ENCODE results near the gene EPC1. TPM values are rescaled to one million over a fixed set of nuclear protein-coding genes. Genes with fewer than 3 reads are reported as not detected.

Gene EPC1
- total and polyA plus RNA-seq, 5 donors from 2014 or later = 46.6 to 218 (median 62.2) TPM

DNA sequence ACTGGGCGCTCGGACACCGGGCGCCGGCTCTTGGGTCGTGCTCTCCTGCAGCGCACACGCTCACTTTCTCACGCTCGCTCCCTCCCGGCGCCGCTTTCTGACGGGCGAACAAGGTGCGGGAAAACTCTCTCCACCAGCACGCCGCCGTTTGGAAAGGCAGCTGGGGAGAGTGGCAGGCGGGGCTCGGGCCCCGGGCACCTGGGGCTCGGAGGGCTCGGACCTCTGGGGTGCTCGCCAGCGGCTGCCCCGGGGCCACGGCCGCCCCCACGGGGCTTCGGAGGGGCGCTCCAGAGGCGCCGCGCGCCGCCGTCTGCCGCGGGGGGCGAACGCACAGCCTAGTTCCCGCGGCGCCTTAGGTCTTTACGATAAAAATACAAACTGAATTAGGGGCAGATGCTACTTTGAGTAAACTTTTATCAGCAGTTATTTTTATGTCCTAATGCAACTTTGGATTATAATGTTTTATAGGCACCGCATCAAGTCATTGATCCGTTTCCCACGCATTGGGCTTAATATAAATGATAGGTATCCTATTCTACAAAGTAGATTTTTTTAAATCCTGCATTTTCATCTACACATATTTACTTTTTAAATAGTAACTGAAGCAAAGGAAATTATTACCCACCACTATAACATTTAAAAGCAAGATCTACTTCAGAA is 535 bp upstream of the EPC1 start:
- Mint-ChIP-seq H3K4me1 (peaks cover 18 to 68% (median 58%) of the 10 kb centered on the region in 4 donors), H3K4me3 (peak overlapping the region; percentile 81 to 99 (median 88)), H3K9me3 (no peaks in the 10 kb centered on the region), H3K36me3 (peaks cover 5% of the 10 kb centered on the region), H3K27me3 (peaks cover 11% of the 10 kb centered on the region), H3K27ac (peak overlapping the region; percentile 56 to 100 (median 76))
- peaks cover 74% of the 10 kb centered on the region for H3K4me1 ChIP-seq (ENCODE audit: control insufficient read depth, insufficient read depth, low read length, poor library complexity, severe bottlenecking)
- peak overlapping the region; percentile 86 for H3K4me3 ChIP-seq (ENCODE audit: low read depth, low read length)
- no peak for ATAC-seq (ENCODE audit: low read depth in 2 of 2)
- no peaks in the 10 kb centered on the region for H3K27me3 ChIP-seq (ENCODE audit: control insufficient read depth, insufficient read depth, low read length)
- peaks cover 8% of the 10 kb centered on the region for H3K36me3 ChIP-seq (ENCODE audit: control insufficient read depth, insufficient read depth, low read length)
- no peaks in the 10 kb centered on the region for H3K9me3 ChIP-seq (ENCODE audit: control insufficient read depth in 2 of 2, low read length in 2 of 2)
- peak in 1 of 3 donors; percentile 25 for DNase-seq
- H3K27ac ChIP-seq (ENCODE audit: insufficient read depth, low read length, poor library complexity, severe bottlenecking) = peak overlapping the region; percentile 100

DNA sequence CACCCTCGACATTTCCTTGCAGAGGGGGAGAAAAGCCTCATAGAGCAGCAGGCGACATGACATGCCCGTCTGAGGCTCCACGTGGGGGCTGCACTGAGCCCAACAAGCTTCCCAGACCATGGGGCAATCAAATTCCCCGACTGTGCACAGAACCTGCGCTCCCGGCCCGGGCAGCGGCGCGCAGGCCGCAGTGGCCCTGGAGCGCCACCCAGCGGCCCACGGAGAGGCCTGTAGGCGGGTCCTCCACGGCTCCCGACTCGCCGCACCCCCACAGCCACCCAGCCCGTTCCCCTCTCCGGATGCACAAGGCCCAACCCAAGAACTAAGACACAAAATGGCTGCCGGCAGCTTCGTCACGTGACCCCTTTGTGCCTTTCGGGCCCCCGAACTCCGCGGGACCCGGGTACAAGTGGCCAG is 816 bp downstream of the EPC1 start:
- DNase-seq = peak; percentile 92 to 97 (median 96)
- no peaks in the 10 kb centered on the region for H3K9me3 ChIP-seq (ENCODE audit: control insufficient read depth in 2 of 2, low read length in 2 of 2)
- ATAC-seq (ENCODE audit: low read depth in 2 of 2) = peak; percentile 85 to 89
- Mint-ChIP-seq H3K36me3 (peaks cover 5% of the 10 kb centered on the region), H3K4me3 (peak overlapping the region; percentile 95 to 99 (median 96)), H3K27me3 (peaks cover 11% of the 10 kb centered on the region), H3K9me3 (no peaks in the 10 kb centered on the region), H3K4me1 (peaks cover 24 to 76% (median 65%) of the 10 kb centered on the region in 4 donors), H3K27ac (peak overlapping the region; percentile 99 to 100 (median 100))
- no peaks in the 10 kb centered on the region for H3K27me3 ChIP-seq (ENCODE audit: control insufficient read depth, insufficient read depth, low read length)
- H3K36me3 ChIP-seq (ENCODE audit: control insufficient read depth, insufficient read depth, low read length) = peaks cover 8% of the 10 kb centered on the region
- peak overlapping the region; percentile 99 for H3K4me3 ChIP-seq (ENCODE audit: low read depth, low read length)
- peaks cover 78% of the 10 kb centered on the region for H3K4me1 ChIP-seq (ENCODE audit: control insufficient read depth, insufficient read depth, low read length, poor library complexity, severe bottlenecking)
- H3K27ac ChIP-seq (ENCODE audit: insufficient read depth, low read length, poor library complexity, severe bottlenecking) = peak overlapping the region; percentile 100

DNA sequence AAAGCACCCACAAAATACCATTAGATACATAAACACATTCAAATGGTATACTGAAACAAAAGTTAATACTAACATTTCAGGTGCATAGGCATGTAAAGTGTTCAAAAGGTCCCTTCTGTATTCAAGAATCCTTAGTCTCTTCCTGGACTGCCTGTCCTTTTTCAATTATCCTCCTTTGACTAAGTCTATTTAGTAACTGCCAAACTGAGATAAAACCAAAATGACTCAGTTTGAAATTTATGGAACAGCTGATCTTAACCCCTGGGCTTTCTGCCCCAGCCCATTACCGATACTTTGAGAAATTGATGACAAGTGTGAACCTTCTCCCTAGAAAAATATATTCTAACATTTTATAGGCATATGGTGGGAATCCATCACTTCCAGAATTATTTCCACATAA is 5.4 kb downstream of the EPC1 start:
- H3K27ac ChIP-seq (ENCODE audit: insufficient read depth, low read length, poor library complexity, severe bottlenecking) = no peak overlapping the region
- no peak for DNase-seq
- peak overlapping the region; percentile 13 to 82 (median 28) for H3K27ac Mint-ChIP-seq
- peak overlapping the region; percentile 65 for H3K4me3 ChIP-seq (ENCODE audit: low read depth, low read length)
- peaks cover 8% of the 10 kb centered on the region for H3K36me3 ChIP-seq (ENCODE audit: control insufficient read depth, insufficient read depth, low read length)
- peaks cover 0 to 5% (median 0%) of the 10 kb centered on the region in 7 donors for H3K9me3 Mint-ChIP-seq
- H3K27me3 Mint-ChIP-seq = peaks cover 7% of the 10 kb centered on the region
- no peak for ATAC-seq (ENCODE audit: low read depth in 2 of 2)
- no peaks in the 10 kb centered on the region for H3K27me3 ChIP-seq (ENCODE audit: control insufficient read depth, insufficient read depth, low read length)
- H3K4me1 Mint-ChIP-seq = peaks cover 44 to 91% (median 77%) of the 10 kb centered on the region in 4 donors
- peak overlapping the region; percentile 49 to 95 (median 72) for H3K4me3 Mint-ChIP-seq
- H3K4me1 ChIP-seq (ENCODE audit: control insufficient read depth, insufficient read depth, low read length, poor library complexity, severe bottlenecking) = peaks cover 90% of the 10 kb centered on the region
- H3K9me3 ChIP-seq (ENCODE audit: control insufficient read depth in 2 of 2, low read length in 2 of 2) = no peaks in the 10 kb centered on the region
- peaks cover 24% of the 10 kb centered on the region for H3K36me3 Mint-ChIP-seq

DNA sequence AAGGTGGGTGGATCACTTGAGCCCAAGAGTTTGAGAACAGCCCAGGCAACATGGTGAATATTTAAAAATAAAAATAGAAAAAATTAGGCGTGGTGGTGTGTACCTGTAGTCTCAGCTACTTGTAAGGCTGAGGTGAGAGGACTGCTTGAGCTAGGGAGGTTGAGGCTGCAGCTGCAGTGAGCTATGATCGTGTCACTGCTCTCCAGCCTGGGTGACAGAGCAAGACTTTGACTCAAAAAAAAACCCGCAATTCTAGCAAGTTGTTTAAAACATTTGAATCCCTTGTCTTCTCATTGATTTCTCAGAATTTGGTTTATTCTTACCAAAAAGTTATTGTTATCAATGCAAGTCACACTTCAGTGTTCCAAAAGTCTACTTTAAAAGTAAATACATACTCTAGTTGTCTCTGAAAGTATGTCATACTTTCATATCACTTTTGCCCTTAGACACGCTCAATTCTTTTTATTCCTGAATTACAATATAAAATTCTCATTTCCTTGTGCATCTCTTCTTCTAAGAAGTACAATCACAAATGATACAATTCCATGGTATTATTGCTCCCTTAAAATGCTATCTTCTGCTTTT is 6.3 kb downstream of the EPC1 start:
- Mint-ChIP-seq H3K27ac (peak overlapping the region in 2 of 3 donors; percentile 52 to 82), H3K4me1 (peaks cover 50 to 96% (median 85%) of the 10 kb centered on the region in 4 donors), H3K36me3 (peaks cover 30% of the 10 kb centered on the region), H3K9me3 (peaks cover 0 to 5% (median 0%) of the 10 kb centered on the region in 7 donors), H3K27me3 (peaks cover 2% of the 10 kb centered on the region), H3K4me3 (peak overlapping the region; percentile 49 to 95 (median 72))
- peak in 1 of 2 donors; percentile 56 for ATAC-seq (ENCODE audit: low read depth in 2 of 2)
- H3K9me3 ChIP-seq (ENCODE audit: control insufficient read depth in 2 of 2, low read length in 2 of 2) = no peaks in the 10 kb centered on the region
- peak overlapping the region; percentile 20 for H3K27ac ChIP-seq (ENCODE audit: insufficient read depth, low read length, poor library complexity, severe bottlenecking)
- H3K4me3 ChIP-seq (ENCODE audit: low read depth, low read length) = peak overlapping the region; percentile 65
- H3K4me1 ChIP-seq (ENCODE audit: control insufficient read depth, insufficient read depth, low read length, poor library complexity, severe bottlenecking) = peaks cover 95% of the 10 kb centered on the region
- peak in 1 of 3 donors; percentile 58 for DNase-seq
- no peaks in the 10 kb centered on the region for H3K27me3 ChIP-seq (ENCODE audit: control insufficient read depth, insufficient read depth, low read length)
- peaks cover 8% of the 10 kb centered on the region for H3K36me3 ChIP-seq (ENCODE audit: control insufficient read depth, insufficient read depth, low read length)

DNA sequence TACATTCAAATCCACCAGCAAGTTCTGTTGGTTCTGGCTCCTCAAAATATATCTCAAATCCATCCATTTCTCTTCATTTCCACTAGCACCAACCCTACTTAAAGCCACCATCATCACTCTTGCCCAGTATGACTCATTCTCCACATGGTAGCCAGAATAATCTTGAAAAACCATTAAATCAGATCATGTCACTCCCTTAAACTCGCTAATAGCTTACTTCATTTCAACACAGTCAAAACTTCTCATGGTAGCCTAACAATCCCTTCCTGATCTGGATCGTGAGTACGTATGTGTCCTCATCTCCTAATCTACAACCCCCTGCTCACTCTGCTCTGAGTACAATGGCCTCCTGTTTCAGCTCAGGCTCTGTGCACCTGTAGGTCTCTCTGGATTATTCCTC is 8.7 kb downstream of the EPC1 start:
- Mint-ChIP-seq H3K4me1 (peaks cover 61 to 97% (median 87%) of the 10 kb centered on the region in 4 donors), H3K9me3 (peaks cover 0 to 5% (median 0%) of the 10 kb centered on the region in 7 donors), H3K27me3 (no peaks in the 10 kb centered on the region), H3K36me3 (peaks cover 36% of the 10 kb centered on the region), H3K4me3 (peak overlapping the region; percentile 70 to 95 (median 74)), H3K27ac (peak overlapping the region; percentile 59 to 90 (median 73))
- Histone ChIP-seq H3K4me3 (ENCODE audit: low read depth, low read length) (peak overlapping the region; percentile 60), H3K27me3 (ENCODE audit: control insufficient read depth, insufficient read depth, low read length) (no peaks in the 10 kb centered on the region), H3K36me3 (ENCODE audit: control insufficient read depth, insufficient read depth, low read length) (peaks cover 3% of the 10 kb centered on the region), H3K4me1 (ENCODE audit: control insufficient read depth, insufficient read depth, low read length, poor library complexity, severe bottlenecking) (peaks cover 96% of the 10 kb centered on the region), H3K27ac (ENCODE audit: insufficient read depth, low read length, poor library complexity, severe bottlenecking) (no peak overlapping the region), H3K9me3 (ENCODE audit: control insufficient read depth in 2 of 2, low read length in 2 of 2) (no peaks in the 10 kb centered on the region)
- DNase-seq = no peak
- no peak for ATAC-seq (ENCODE audit: low read depth in 2 of 2)

DNA sequence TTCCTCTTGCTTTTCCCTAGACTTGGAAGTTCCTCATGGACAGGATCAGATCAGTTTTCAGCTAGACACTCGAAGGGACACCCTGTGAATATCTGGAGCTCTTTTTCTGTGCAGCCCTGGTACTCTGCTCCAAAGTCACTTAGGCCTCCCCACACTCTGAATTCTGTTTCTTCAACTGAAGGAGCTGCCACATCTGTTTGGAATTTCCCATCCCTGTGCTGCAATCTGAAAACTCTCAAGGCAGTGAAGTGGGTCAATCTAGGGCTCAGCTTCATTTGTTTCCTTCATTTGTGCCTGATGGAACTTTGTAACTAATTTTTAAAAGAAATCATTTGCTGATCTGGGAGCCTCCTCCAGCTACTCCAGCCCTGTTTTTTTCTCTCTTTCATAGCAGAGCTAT is 9.6 kb downstream of the EPC1 start:
- Mint-ChIP-seq H3K9me3 (peaks cover 0 to 5% (median 0%) of the 10 kb centered on the region in 7 donors), H3K27ac (peak overlapping the region; percentile 48 to 90 (median 59)), H3K36me3 (peaks cover 41% of the 10 kb centered on the region), H3K4me1 (peaks cover 65 to 100% (median 90%) of the 10 kb centered on the region in 4 donors), H3K27me3 (no peaks in the 10 kb centered on the region), H3K4me3 (peak overlapping the region; percentile 70 to 95 (median 74))
- Histone ChIP-seq H3K27ac (ENCODE audit: insufficient read depth, low read length, poor library complexity, severe bottlenecking) (no peak overlapping the region), H3K4me3 (ENCODE audit: low read depth, low read length) (peak overlapping the region; percentile 60), H3K27me3 (ENCODE audit: control insufficient read depth, insufficient read depth, low read length) (no peaks in the 10 kb centered on the region), H3K36me3 (ENCODE audit: control insufficient read depth, insufficient read depth, low read length) (peaks cover 5% of the 10 kb centered on the region), H3K9me3 (ENCODE audit: control insufficient read depth in 2 of 2, low read length in 2 of 2) (no peaks in the 10 kb centered on the region), H3K4me1 (ENCODE audit: control insufficient read depth, insufficient read depth, low read length, poor library complexity, severe bottlenecking) (peaks cover 96% of the 10 kb centered on the region)
- ATAC-seq (ENCODE audit: low read depth in 2 of 2) = no peak
- DNase-seq = no peak

DNA sequence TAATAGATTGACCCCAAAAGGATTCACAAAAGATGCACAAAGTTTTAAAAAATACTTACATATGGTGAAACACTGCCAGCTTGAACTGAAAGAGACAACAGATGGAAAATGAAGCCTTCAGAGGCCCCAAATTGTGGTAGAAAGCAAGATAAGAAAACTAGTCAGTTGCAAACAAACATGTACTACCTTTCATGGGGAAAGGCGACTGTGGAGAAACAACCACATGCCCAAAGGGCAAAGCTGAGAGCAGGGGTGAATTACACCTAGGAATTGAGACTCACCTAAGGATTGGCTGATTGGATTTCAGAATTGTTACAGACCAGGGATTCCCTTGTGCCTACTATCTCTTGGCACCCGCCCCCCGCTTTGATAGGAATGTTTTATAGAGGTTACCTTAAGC is 13.1 kb downstream of the EPC1 start:
- H3K4me1 Mint-ChIP-seq = peaks cover 54 to 97% (median 87%) of the 10 kb centered on the region in 4 donors
- H3K27ac Mint-ChIP-seq = peak overlapping the region; percentile 72 to 87 (median 84)
- Histone ChIP-seq H3K4me3 (ENCODE audit: low read depth, low read length) (peak overlapping the region; percentile 59), H3K9me3 (ENCODE audit: control insufficient read depth in 2 of 2, low read length in 2 of 2) (no peaks in the 10 kb centered on the region), H3K27ac (ENCODE audit: insufficient read depth, low read length, poor library complexity, severe bottlenecking) (peak overlapping the region; percentile 79), H3K4me1 (ENCODE audit: control insufficient read depth, insufficient read depth, low read length, poor library complexity, severe bottlenecking) (peaks cover 100% of the 10 kb centered on the region), H3K36me3 (ENCODE audit: control insufficient read depth, insufficient read depth, low read length) (peaks cover 9% of the 10 kb centered on the region), H3K27me3 (ENCODE audit: control insufficient read depth, insufficient read depth, low read length) (no peaks in the 10 kb centered on the region)
- H3K27me3 Mint-ChIP-seq = no peaks in the 10 kb centered on the region
- H3K4me3 Mint-ChIP-seq = peak overlapping the region; percentile 47 to 82 (median 62)
- peaks cover 43% of the 10 kb centered on the region for H3K36me3 Mint-ChIP-seq
- DNase-seq (no peak), ATAC-seq (ENCODE audit: low read depth in 2 of 2) (no peak)
- H3K9me3 Mint-ChIP-seq = peaks cover 0 to 5% (median 0%) of the 10 kb centered on the region in 7 donors

Measured in CD4-positive, CD25-positive, alpha-beta regulatory T cell (primary cell).